Nephron (organoid): Measurements from ENCODE around the gene RXYLT1.

Experiments
- H3K27ac Mint-ChIP-seq, 3 experiments: 2 replicates each; pipeline ENCODE4 v1.8.0; 2020; ENCODE audit warnings: mixed read lengths in 3 of 3, mild to moderate bottlenecking in 2 of 3, moderate library complexity in 1 of 3
- H3K27me3 Mint-ChIP-seq: 2 replicates; pipeline ENCODE4 v1.8.0; 2021; ENCODE audit warnings: low read depth, mild to moderate bottlenecking, moderate library complexity, mixed read lengths
- H3K36me3 Mint-ChIP-seq: 2 replicates; pipeline ENCODE4 v1.8.0; 2020; ENCODE audit warnings: low read depth, mixed read lengths
- H3K4me1 Mint-ChIP-seq: 2 replicates; pipeline ENCODE4 v1.8.0; 2020; ENCODE audit warnings: mixed read lengths
- H3K4me3 Mint-ChIP-seq, 3 experiments: 2 replicates each; pipeline ENCODE4 v1.8.0; 2020; ENCODE audit warnings: mild to moderate bottlenecking in 3 of 3, mixed read lengths in 3 of 3, moderate library complexity in 2 of 3
- H3K9me3 Mint-ChIP-seq: 2 replicates; pipeline ENCODE4 v1.8.0; 2020; ENCODE audit warnings: mixed read lengths
- CTCF ChIP-seq, 3 experiments: fragments of 200-600 bp; sonication (generic); IDR thresholded peaks; one replicate each; pipeline ENCODE4 v1.5.0; 2021; ENCODE audit warnings: antibody characterized with exemption in 3 of 3; ENCODE audit not compliant: unreplicated experiment in 3 of 3

RXYLT1 gene

DNA sequence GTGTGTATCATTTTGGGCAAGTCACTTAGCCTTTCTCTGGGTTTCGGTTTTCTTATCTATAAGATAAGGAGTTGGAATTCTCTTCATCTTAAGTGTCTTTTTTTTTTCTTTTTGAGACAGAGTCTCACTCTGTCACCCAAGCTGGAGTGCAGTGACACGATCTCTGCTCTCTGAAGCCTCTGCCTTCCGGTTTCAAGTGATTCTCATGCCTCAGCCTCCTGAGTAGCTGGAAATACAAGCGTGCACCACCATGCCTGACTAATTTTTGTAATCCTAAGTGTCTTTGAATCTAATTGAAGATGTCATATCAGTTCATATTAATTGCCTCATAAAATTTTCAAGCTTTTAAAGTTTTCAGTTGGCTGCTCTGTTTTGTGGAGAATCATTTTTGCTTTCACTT is 68.7 kb downstream of the RXYLT1 start:
- H3K4me3 Mint-ChIP-seq: peak overlapping the region; percentile 55 to 58 (median 58)
- no peaks in the 10 kb centered on the region for H3K9me3 Mint-ChIP-seq
- no peaks in the 10 kb centered on the region for H3K27me3 Mint-ChIP-seq
- no peak for TF ChIP-seq CTCF (IDR thresholded peaks at IDR 0.05; ENCODE audit: unreplicated experiment in 3 of 3)
- peaks cover 5% of the 10 kb centered on the region for H3K36me3 Mint-ChIP-seq
- H3K27ac Mint-ChIP-seq: peak overlapping the region; percentile 66 to 90 (median 76)
- peaks cover 46% of the 10 kb centered on the region for H3K4me1 Mint-ChIP-seq

DNA sequence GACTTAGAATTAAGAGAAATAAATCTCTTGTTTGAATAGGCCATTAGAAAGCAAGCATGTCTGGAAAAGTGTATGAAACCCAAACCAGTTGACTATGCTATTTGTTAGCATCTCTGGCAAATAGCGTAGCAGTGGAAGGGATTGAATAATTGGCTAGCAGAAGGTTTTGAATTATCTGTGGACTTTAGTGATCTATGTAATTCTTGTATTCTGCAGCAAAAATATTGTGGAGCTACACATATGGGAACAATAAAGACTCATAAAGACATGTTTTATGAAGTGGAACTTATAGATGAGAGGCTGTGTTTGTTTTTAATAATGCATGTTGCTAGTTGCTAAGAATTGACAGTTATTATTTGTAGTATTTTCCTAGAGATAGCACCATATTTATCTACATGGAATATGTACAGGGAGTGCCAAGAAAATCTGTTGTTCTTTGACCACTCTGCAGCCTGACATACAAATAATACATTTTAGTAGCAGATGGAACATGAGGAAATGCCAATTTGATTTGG is 69.5 kb downstream of the RXYLT1 start:
- Mint-ChIP-seq H3K27me3 (no peaks in the 10 kb centered on the region), H3K4me3 (peak overlapping the region in 2 of 3 experiments; percentile 2 to 37), H3K4me1 (peaks cover 46% of the 10 kb centered on the region), H3K36me3 (peaks cover 5% of the 10 kb centered on the region), H3K9me3 (no peaks in the 10 kb centered on the region), H3K27ac (peak overlapping the region; percentile 49 to 90 (median 66))
- no peak for TF ChIP-seq CTCF (IDR thresholded peaks at IDR 0.05; ENCODE audit: unreplicated experiment in 3 of 3)

GRCh38 chr12:63849641-63850040 is 69.9 kb downstream of the RXYLT1 start:
- Mint-ChIP-seq H3K4me1 (peaks cover 46% of the 10 kb centered on the region), H3K27ac (peak overlapping the region; percentile 49 to 90 (median 66)), H3K36me3 (peaks cover 5% of the 10 kb centered on the region), H3K9me3 (no peaks in the 10 kb centered on the region), H3K27me3 (no peaks in the 10 kb centered on the region), H3K4me3 (peak overlapping the region in 1 of 3 experiments; percentile 37)
- no peak for TF ChIP-seq CTCF (IDR thresholded peaks at IDR 0.05; ENCODE audit: unreplicated experiment in 3 of 3)

- peaks cover 5% of the 10 kb centered on the region for H3K36me3 Mint-ChIP-seq
- TF ChIP-seq CTCF (IDR thresholded peaks at IDR 0.05; ENCODE audit: unreplicated experiment in 3 of 3): no peak
- H3K27me3 Mint-ChIP-seq: no peaks in the 10 kb centered on the region
- H3K27ac Mint-ChIP-seq: peak overlapping the region; percentile 52 to 96 (median 90)
- H3K4me1 Mint-ChIP-seq: peaks cover 17% of the 10 kb centered on the region
- H3K4me3 Mint-ChIP-seq: no peak overlapping the region
- H3K9me3 Mint-ChIP-seq: no peaks in the 10 kb centered on the region
Observed at GRCh38 chr12:63853978-63854377, 74.3 kb downstream of the RXYLT1 start.

GRCh38 chr12:63855299-63855698 is 75.6 kb downstream of the RXYLT1 start:
- H3K9me3 Mint-ChIP-seq: no peaks in the 10 kb centered on the region
- no peaks in the 10 kb centered on the region for H3K36me3 Mint-ChIP-seq
- no peaks in the 10 kb centered on the region for H3K27me3 Mint-ChIP-seq
- peaks cover 6% of the 10 kb centered on the region for H3K4me1 Mint-ChIP-seq
- H3K27ac Mint-ChIP-seq: peak overlapping the region in 2 of 3 experiments; percentile 84 to 86
- no peak overlapping the region for H3K4me3 Mint-ChIP-seq
- no peak for TF ChIP-seq CTCF (IDR thresholded peaks at IDR 0.05; ENCODE audit: unreplicated experiment in 3 of 3)
